GM12891 (cell line): ENCODE data around the gene KLF18.

Experiments used
- DNase-seq: peaks from one replicate; pipeline ENCODE4 v3.0.0; 2011; ENCODE audit warnings: low spot score; ENCODE audit not compliant: insufficient read length
- FAIRE-seq: peaks from 2 replicates; lab custom pipeline; 2011; peaks lifted over from hg19 to GRCh38; lab: Jason Lieb, UNC
- PAX5 ChIP-seq: IDR thresholded peaks from 2 replicates; pipeline ENCODE4 v1.6.1; 2011; ENCODE audit warnings: low read length, moderate library complexity, mild to moderate bottlenecking; ENCODE audit not compliant: insufficient read depth, severe bottlenecking
- POLR2A ChIP-seq: IDR thresholded peaks from 2 replicates; pipeline ENCODE4 v1.6.1; 2011; ENCODE audit warnings: low read depth, low read length, control low read depth
- POLR2AphosphoS5 ChIP-seq: IDR thresholded peaks from 2 replicates; pipeline ENCODE4 v1.6.1; 2011; ENCODE audit warnings: low read depth, low read length, control low read depth
- POU2F2 ChIP-seq: IDR thresholded peaks from 2 replicates; pipeline ENCODE4 v1.6.1; 2011; ENCODE audit warnings: low read depth, mild to moderate bottlenecking, control low read depth, low read length, moderate library complexity
- SPI1 ChIP-seq: IDR thresholded peaks from 2 replicates; pipeline ENCODE4 v1.6.1; 2011; ENCODE audit warnings: low read depth, low read length, control low read depth
- TAF1 ChIP-seq: IDR thresholded peaks from 2 replicates; pipeline ENCODE4 v1.6.1; 2011; ENCODE audit warnings: low read depth, low read length, control low read depth

KLF18 gene

GRCh38 chr1:44108971-44109370 lies 32.5 kb downstream of the KLF18 start:
- no peak for TF ChIP-seq POLR2AphosphoS5
- no peak for TF ChIP-seq POLR2A
- no peak for TF ChIP-seq POU2F2
- no peak for TF ChIP-seq PAX5
- no peak for TF ChIP-seq SPI1
- TF ChIP-seq TAF1 = no peak
- DNase-seq (no peak), FAIRE-seq (no peak)

GRCh38 chr1:44108241-44108640 lies 33.2 kb downstream of the KLF18 start:
- DNase-seq (no peak), FAIRE-seq (no peak)

GRCh38 chr1:44105810-44106209 lies 35.6 kb downstream of the KLF18 start:
- FAIRE-seq (no peak), DNase-seq (no peak)
- TF ChIP-seq POLR2AphosphoS5 = no peak
- no peak for TF ChIP-seq PAX5
- no peak for TF ChIP-seq POU2F2
- TF ChIP-seq TAF1 = no peak

More at GRCh38 chr1:44108241-44108640, 33.2 kb downstream of the KLF18 start:
- TF ChIP-seq POU2F2 = no peak
- TF ChIP-seq POLR2A = no peak
- TF ChIP-seq POLR2AphosphoS5 = no peak
- TF ChIP-seq PAX5 = no peak
- no peak for TF ChIP-seq SPI1
- TF ChIP-seq TAF1 = no peak

DNA sequence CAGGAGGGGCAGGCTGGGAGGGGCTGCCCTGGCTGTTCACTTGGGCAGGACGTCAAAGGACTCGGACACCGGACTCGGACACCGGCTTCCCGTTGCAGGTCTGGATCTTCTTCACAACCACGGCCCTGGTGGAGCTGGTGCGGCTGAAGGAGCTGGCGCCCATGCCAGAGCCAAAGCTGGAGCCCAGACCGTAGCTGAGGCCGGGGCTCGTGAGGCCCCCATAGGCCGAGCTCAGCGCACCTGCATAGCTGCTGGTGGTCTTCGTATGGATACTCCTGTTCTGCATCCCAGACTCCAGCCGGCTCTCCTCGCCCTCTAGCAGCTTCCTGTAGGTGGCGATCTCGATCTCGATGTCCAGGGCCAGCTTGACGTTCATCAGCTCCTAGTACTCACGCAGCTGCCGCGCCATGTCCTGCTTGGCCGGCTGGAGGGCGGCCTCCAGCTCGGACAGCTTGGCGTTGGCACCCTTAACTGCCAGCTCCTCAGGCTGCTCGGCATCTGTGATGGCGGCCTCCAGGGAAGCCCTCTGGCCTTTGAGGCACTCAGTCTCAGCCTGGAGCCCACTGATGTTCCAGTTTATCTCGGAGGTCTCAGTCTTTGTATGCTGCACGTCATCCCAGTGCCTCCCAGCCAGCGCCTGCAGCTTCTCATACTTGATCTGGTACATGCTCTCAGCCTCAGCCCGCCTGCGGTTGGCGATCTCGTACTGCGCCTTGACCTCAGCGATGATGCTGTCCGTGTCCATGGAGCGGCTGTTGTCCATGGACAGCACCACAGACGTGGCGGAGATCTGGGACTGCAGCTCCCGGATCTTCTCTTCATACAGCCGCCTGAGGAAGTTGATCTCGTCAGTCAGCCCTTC lies 37.9 kb downstream of the KLF18 start:
- FAIRE-seq (no peak), DNase-seq (no peak)
- TF ChIP-seq POU2F2 = no peak

DNA sequence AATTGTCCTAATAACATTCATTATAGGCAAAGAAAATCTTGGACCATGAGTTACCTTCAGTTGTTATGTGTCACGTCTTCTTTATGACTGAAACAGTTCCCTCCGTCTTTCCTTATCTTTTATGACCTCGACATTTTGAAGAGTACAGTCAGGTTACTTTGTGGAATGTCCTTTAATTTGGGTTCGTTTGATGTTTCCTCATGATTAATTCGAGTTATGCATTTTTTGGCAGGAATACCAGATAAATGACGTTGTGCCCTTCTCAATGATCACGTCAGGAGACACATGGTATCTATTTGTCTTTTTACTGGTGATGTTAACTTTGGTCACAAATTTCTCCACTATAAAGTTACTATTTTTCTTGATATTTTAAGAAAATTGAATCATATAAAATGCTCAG lies 40.1 kb downstream of the KLF18 start:
- no peak for DNase-seq
- FAIRE-seq = no peak
- TF ChIP-seq PAX5 (no peak), POU2F2 (no peak), POLR2AphosphoS5 (no peak), SPI1 (no peak), POLR2A (no peak), TAF1 (no peak)

GRCh38 chr1:44100183-44100868 lies 41.1 kb downstream of the KLF18 start:
- FAIRE-seq (no peak), DNase-seq (no peak)
- no peak for TF ChIP-seq POLR2A
- TF ChIP-seq SPI1 = no peak
- no peak for TF ChIP-seq TAF1
- TF ChIP-seq PAX5 = no peak
- no peak for TF ChIP-seq POLR2AphosphoS5
- no peak for TF ChIP-seq POU2F2

DNA sequence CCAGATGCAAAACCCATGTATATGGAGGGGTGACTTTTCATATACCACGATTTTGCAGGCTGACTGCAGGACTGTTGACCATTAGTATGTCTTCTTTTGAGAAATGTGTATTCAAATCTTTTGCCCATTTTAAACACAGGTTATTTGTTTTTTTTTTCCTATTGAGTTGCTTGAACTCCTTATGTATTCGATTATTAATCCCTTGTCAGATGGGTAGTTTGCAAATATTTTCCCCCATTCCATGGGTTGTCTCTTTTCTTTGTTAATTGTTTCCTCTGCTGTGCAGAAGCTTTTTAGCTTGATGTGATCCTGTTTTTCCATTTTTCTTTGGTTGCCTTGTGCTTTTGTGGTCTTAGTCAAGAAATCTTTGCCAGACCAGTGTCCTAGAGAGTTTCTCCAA lies 47.4 kb downstream of the KLF18 start:
- FAIRE-seq (no peak), DNase-seq (no peak)
- TF ChIP-seq TAF1 (no peak), POLR2AphosphoS5 (no peak), PAX5 (no peak), SPI1 (no peak), POU2F2 (no peak), POLR2A (no peak)

- no peak for DNase-seq
- FAIRE-seq = no peak
- no peak for TF ChIP-seq POU2F2
- TF ChIP-seq PAX5 = no peak
- TF ChIP-seq TAF1 = no peak
- no peak for TF ChIP-seq POLR2A
- TF ChIP-seq POLR2AphosphoS5 = no peak
- no peak for TF ChIP-seq SPI1
These were observed 50.8 kb downstream of the KLF18 start for GRCh38 chr1:44090429-44091252.

DNA sequence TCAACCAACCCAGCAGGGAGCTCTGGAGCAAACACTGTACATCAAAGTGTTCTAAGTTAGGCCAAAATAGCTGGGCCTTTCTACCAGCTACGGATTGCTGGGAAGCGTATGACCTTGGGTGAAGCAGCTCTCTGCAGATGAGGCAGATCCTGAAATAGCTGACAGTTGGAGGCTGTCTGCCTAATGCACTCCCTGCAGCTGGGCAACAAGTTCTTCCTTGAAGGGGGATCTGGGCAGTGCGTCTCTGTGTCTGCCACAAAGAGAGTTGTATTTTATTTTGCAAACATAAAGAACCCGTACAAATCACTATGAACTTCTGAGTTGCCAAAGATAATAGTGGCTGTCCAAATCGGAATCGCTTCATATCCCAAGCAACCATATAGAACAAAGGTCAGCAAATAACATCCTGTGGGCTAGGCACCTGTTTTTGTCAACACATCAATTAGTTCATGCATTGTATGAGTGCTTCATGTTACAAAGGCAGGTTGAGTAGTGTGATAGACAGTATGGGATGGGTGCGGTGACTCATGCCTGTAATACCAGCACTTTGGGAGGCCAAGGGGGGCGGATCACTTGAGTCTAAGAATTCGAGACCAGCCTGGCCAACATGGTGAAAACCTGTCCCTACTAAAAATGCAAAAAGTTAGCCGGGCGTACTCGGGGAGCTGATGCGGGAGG lies 51.9 kb downstream of the KLF18 start:
- FAIRE-seq (no peak), DNase-seq (no peak)

More for the DNA sequence above, 51.9 kb downstream of the KLF18 start:
- TF ChIP-seq POU2F2 (no peak), SPI1 (no peak)
